H1 (cell line): Measurements from ENCODE around the gene MAGED2. TPM values are rescaled to one million over a fixed set of nuclear protein-coding genes. Genes with fewer than 3 reads are reported as not detected.

Source experiments
- CTCF ChIA-PET: fragments of 300-600 bp; sonication (Branson Sonifier 250); formaldehyde crosslinking; loops from one replicate; lab custom pipeline; 2021; ENCODE audit not compliant: partially characterized antibody; lab: Charles Lee
- POLR2A ChIA-PET: fragments of 300-600 bp; sonication (Branson Sonifier 250); formaldehyde crosslinking; loops from one replicate; lab custom pipeline; 2021; ENCODE audit warnings: inconsistent platforms; ENCODE audit not compliant: partially characterized antibody; lab: Charles Lee
- DNase-seq, 2 experiments: peaks; one replicate each; pipeline versions ENCODE4 v3.0.0 to v3.0.0-alpha.2; 2010 to 2022; ENCODE audit warnings: low spot score in 2 of 2, low read depth in 1 of 2, mixed read lengths in 1 of 2
- FAIRE-seq: peaks from 2 replicates; lab custom pipeline; 2011; peaks lifted over from hg19 to GRCh38; lab: Jason Lieb, UNC
- H2AFZ ChIP-seq: 2 replicates; pipeline ENCODE4 v1.8.1; 2012; ENCODE audit warnings: low read length, inconsistent platforms
- H2AK5ac ChIP-seq: 2 replicates; pipeline ENCODE4 v1.6.1; 2013; ENCODE audit warnings: low read depth, low read length
- H2BK120ac ChIP-seq: replicated peaks from 2 replicates; pipeline ENCODE3; 2013; ENCODE audit warnings: low read depth, low read length, inconsistent platforms
- H2BK12ac ChIP-seq: 2 replicates; pipeline ENCODE4 v1.6.1; 2013; ENCODE audit warnings: low read depth, low read length
- H2BK15ac ChIP-seq: 2 replicates; pipeline ENCODE4 v1.6.1; 2013; ENCODE audit warnings: low read length
- H2BK20ac ChIP-seq: 2 replicates; pipeline ENCODE4 v1.6.1; 2013; ENCODE audit warnings: low read length
- H2BK5ac ChIP-seq: 2 replicates; pipeline ENCODE4 v1.6.1; 2013; ENCODE audit warnings: low read depth, low read length
- H3K14ac ChIP-seq: 2 replicates; pipeline ENCODE4 v1.6.1; 2013; ENCODE audit warnings: inconsistent platforms; ENCODE audit not compliant: insufficient read length
- H3K18ac ChIP-seq: 2 replicates; pipeline ENCODE4 v1.6.1; 2013; ENCODE audit warnings: low read length; ENCODE audit errors: extremely low read depth
- H3K23ac ChIP-seq: 2 replicates; pipeline ENCODE4 v1.6.1; 2013; ENCODE audit warnings: inconsistent platforms; ENCODE audit not compliant: insufficient read length
- H3K23me2 ChIP-seq: 2 replicates; pipeline ENCODE4 v1.6.1; 2013; ENCODE audit warnings: low read depth, low read length
- H3K27ac ChIP-seq: 2 replicates; pipeline ENCODE4 v1.6.1; 2011; ENCODE audit warnings: low read depth, low read length, inconsistent platforms
- H3K27me3 ChIP-seq, 4 experiments: replicated peaks in 1 of 4; 1 replicate in 1 of 4; 2 replicates in 3 of 4; pipeline versions ENCODE4 v1.6.1 to v1.8.1; 2011 to 2013; ENCODE audit warnings: low read length in 3 of 4, mild to moderate bottlenecking in 3 of 4, inconsistent platforms in 2 of 4, mixed read lengths in 2 of 4, moderate library complexity in 1 of 4; ENCODE audit not compliant: control insufficient read depth in 3 of 4, insufficient read depth in 3 of 4; ENCODE audit errors: extremely low read depth in 1 of 4
- H3K36me3 ChIP-seq, 4 experiments: 2 replicates each; pipeline versions ENCODE4 v1.6.1 to v1.8.1; 2011 to 2013; ENCODE audit warnings: mild to moderate bottlenecking in 4 of 4, low read length in 3 of 4, moderate library complexity in 2 of 4, control low read depth in 1 of 4, inconsistent platforms in 1 of 4; ENCODE audit not compliant: insufficient read depth in 4 of 4, control insufficient read depth in 2 of 4
- H3K4ac ChIP-seq: replicated peaks from 2 replicates; pipeline ENCODE3; 2013; ENCODE audit warnings: low read length, low read depth, mixed read lengths, inconsistent platforms; ENCODE audit not compliant: insufficient read length
- H3K4me1 ChIP-seq, 4 experiments: replicated peaks in 1 of 4; 1 replicate in 1 of 4; 2 replicates in 3 of 4; pipeline versions ENCODE4 v1.6.1 to v1.8.1; 2011 to 2013; ENCODE audit warnings: low read length in 3 of 4, inconsistent platforms in 2 of 4, mixed read lengths in 1 of 4; ENCODE audit not compliant: insufficient read depth in 4 of 4, control insufficient read depth in 3 of 4
- H3K4me2 ChIP-seq, 2 experiments: 2 replicates each; pipeline versions ENCODE4 v1.6.1 to v1.8.1; 2011 to 2013; ENCODE audit warnings: low read depth in 2 of 2, low read length in 2 of 2, control low read depth in 1 of 2, inconsistent platforms in 1 of 2, mild to moderate bottlenecking in 1 of 2; ENCODE audit not compliant: insufficient read depth in 1 of 2
- H3K4me3 ChIP-seq, 4 experiments: fragments of 200-600, 300-600 bp in 1 of 4; sonication (generic), shearing (Covaris generic), sonication (Bioruptor Twin) in 1 of 4; 2 replicates each; pipeline versions ENCODE4 v1.5.1 to v1.8.1; 2011 to 2016; ENCODE audit warnings: low read length in 4 of 4, low read depth in 3 of 4, control low read depth in 2 of 4, inconsistent platforms in 2 of 4, mild to moderate bottlenecking in 2 of 4, mixed read lengths in 1 of 4, moderate library complexity in 1 of 4; ENCODE audit not compliant: insufficient read depth in 2 of 4; ENCODE audit errors: extremely low read depth in 1 of 4
- H3K56ac ChIP-seq: replicated peaks from 2 replicates; pipeline ENCODE3; 2013; ENCODE audit warnings: low read depth, mild to moderate bottlenecking, mixed read lengths, low read length, inconsistent platforms; ENCODE audit not compliant: insufficient read length
- H3K79me1 ChIP-seq: 2 replicates; pipeline ENCODE4 v1.6.1; 2013; ENCODE audit warnings: low read depth, low read length, control low read depth
- H3K79me2 ChIP-seq, 2 experiments: 2 replicates each; pipeline versions ENCODE4 v1.6.1 to v1.8.1; 2012 to 2013; ENCODE audit warnings: low read length in 2 of 2, mild to moderate bottlenecking in 2 of 2, inconsistent platforms in 1 of 2; ENCODE audit not compliant: insufficient read depth in 2 of 2, control insufficient read depth in 1 of 2
- H3K9ac ChIP-seq, 4 experiments: replicated peaks in 1 of 4; 1 replicate in 1 of 4; 2 replicates in 3 of 4; pipeline versions ENCODE4 v1.6.1 to v1.8.1; 2011 to 2013; ENCODE audit warnings: low read depth in 3 of 4, low read length in 3 of 4, control low read depth in 2 of 4, mild to moderate bottlenecking in 2 of 4, moderate library complexity in 2 of 4, inconsistent platforms in 1 of 4; ENCODE audit errors: extremely low read depth in 1 of 4
- H3K9me3 ChIP-seq, 2 experiments: 2 replicates each; pipeline versions ENCODE4 v1.6.1 to v1.8.1; 2012 to 2013; ENCODE audit warnings: mild to moderate bottlenecking in 2 of 2, moderate library complexity in 2 of 2, control low read depth in 1 of 2, inconsistent platforms in 1 of 2, low read depth in 1 of 2, low read length in 1 of 2, mixed read lengths in 1 of 2; ENCODE audit not compliant: insufficient read depth in 2 of 2
- H4K20me1 ChIP-seq, 2 experiments: replicated peaks in 1 of 2; 2 replicates each; pipeline versions ENCODE3 to v1.8.1; 2011 to 2013; ENCODE audit warnings: inconsistent platforms in 2 of 2, low read length in 2 of 2, mild to moderate bottlenecking in 1 of 2; ENCODE audit not compliant: insufficient read depth in 2 of 2, control insufficient read depth in 1 of 2
- H4K5ac ChIP-seq: 2 replicates; pipeline ENCODE4 v1.6.1; 2013; ENCODE audit warnings: low read length, low read depth, mixed read lengths, inconsistent platforms; ENCODE audit not compliant: insufficient read length
- H4K8ac ChIP-seq: 2 replicates; pipeline ENCODE4 v1.8.0; 2013; ENCODE audit warnings: mild to moderate bottlenecking, moderate library complexity, low read length, inconsistent platforms; ENCODE audit not compliant: insufficient read depth; ENCODE audit errors: extremely low read depth
- H4K91ac ChIP-seq: replicated peaks from 2 replicates; pipeline ENCODE3; 2013; ENCODE audit warnings: low read length, mixed read lengths, inconsistent platforms; ENCODE audit not compliant: insufficient read length
- CTBP2 ChIP-seq: IDR thresholded peaks from 2 replicates; pipeline ENCODE4 v1.7.0; 2011; ENCODE audit warnings: borderline replicate concordance, mild to moderate bottlenecking, moderate library complexity, mixed read lengths, low read length; ENCODE audit not compliant: insufficient read depth, insufficient read length
- KDM5A ChIP-seq: fragments of 200-600 bp; IDR thresholded peaks from 2 replicates; pipeline ENCODE4 v1.7.1; 2012; ENCODE audit warnings: mild to moderate bottlenecking, low read length, inconsistent platforms, mixed read lengths
- NRF1 ChIP-seq: IDR thresholded peaks from 2 replicates; pipeline ENCODE4 v1.6.1; 2011; ENCODE audit warnings: mild to moderate bottlenecking, low read depth, low read length, improper control_type of control experiment
- TAF7 ChIP-seq: optimal IDR thresholded peaks from 2 replicates; pipeline ENCODE3; 2011; ENCODE audit warnings: low read depth, mild to moderate bottlenecking, inconsistent platforms, low read length, moderate library complexity, borderline replicate concordance
- TCF12 ChIP-seq: IDR thresholded peaks from 2 replicates; pipeline ENCODE4 v1.6.1; 2011; ENCODE audit warnings: low read depth, mild to moderate bottlenecking, low read length
- WGBS, 2 experiments: shearing (Covaris generic) in 1 of 2; methylation state at CpG; one replicate each; pipeline versions ENCODE4 v1.1.6 to v1.1.7; 2013 to 2015; ENCODE audit warnings: low lambda C conversion rate in 2 of 2, mixed read lengths in 2 of 2, inconsistent platforms in 1 of 2, low coverage in 1 of 2, missing lambda C conversion rate in 1 of 2; ENCODE audit not compliant: insufficient replicate concordance in 2 of 2, insufficient coverage in 1 of 2, insufficient read length in 1 of 2; ENCODE audit errors: extremely low coverage in 1 of 2, missing lambda C conversion rate in 1 of 2; 5-methylcytosine and 5-hydroxymethylcytosine counted together
- polyA plus RNA-seq, 7 experiments: library from polyadenylated mRNA; depleted of rRNA in 3 of 7; stranded (reverse) in 5 of 7; unstranded in 2 of 7; fragments of >200 nt in 5 of 7; fragments of 200-250 nt in 2 of 7; gene quantifications; 1 replicate in 5 of 7; 2 replicates in 1 of 7; 4 replicates in 1 of 7; pipeline versions ENCODE4 v1.2.1 to v1.2.3, GENCODE V29; 2011 to 2013; ENCODE audit warnings: missing spikeins in 2 of 7, mixed read lengths in 2 of 7
- total RNA-seq: library from RNA; stranded (reverse); fragmentation: NEBNext Ultra II Directional; extraction: Animal tissue kit (Norgen Biotek cat#: 25700); gene quantifications from 2 replicates; pipeline ENCODE4 v1.2.1, GENCODE V29; 2021

MAGED2 gene
- total and polyA plus RNA-seq, 2 of the 8 experiments (the other 6 are each of a cell fraction or from before 2014, with no cell fraction given): 83.3 to 120 TPM

DNA sequence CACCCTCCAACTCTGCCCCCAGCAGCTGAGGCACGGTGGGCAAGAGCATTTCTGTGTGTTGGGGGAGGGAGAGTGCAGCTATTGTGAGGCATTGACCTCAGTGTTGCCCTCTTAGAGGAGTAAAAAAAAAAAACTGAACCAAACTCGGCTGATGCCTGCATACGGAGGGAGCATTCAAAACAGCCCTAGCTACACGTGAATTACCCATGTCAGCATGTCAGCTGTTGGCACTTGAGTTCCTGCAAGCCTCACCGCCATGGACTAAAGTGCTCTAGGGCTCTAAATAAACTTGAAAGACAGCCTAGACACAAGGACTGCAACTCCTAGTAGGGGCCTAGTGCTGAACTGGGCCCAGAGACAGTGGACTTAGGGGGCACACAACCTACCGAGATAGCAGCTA, 31.5 kb upstream of the MAGED2 start:
- TF ChIP-seq NRF1 (no peak), CTBP2 (no peak), TAF7 (no peak), TCF12 (no peak), KDM5A (no peak)
- no peak overlapping the region for H4K5ac ChIP-seq
- no peak for FAIRE-seq

More for the DNA sequence above, 31.5 kb upstream of the MAGED2 start:
- no peak overlapping the region for H4K8ac ChIP-seq
- no peaks in the 10 kb centered on the region for H3K9me3 ChIP-seq
- no peak overlapping the region for H2BK20ac ChIP-seq
- H2BK5ac ChIP-seq: no peak overlapping the region
- H3K4me1 ChIP-seq: peaks cover 0 to 11% (median 4%) of the 10 kb centered on the region in 4 experiments; a peak in 4 of 7 replicates
- H3K4me3 ChIP-seq: no peak overlapping the region
- no peak overlapping the region for H2BK12ac ChIP-seq
- ChIA-PET POLR2A (no interaction called here), CTCF (interaction anchor here (0.6 to 1.5 kb wide), 2 partner anchors 13 to 54 kb away, joined by 3 to 4 read pairs; no protein-coding TSS in a partner anchor)
- H3K14ac ChIP-seq: no peak overlapping the region
- no peak overlapping the region for H2AK5ac ChIP-seq
- no peak overlapping the region for H3K27ac ChIP-seq
- no peak overlapping the region for H3K4ac ChIP-seq
- no peak overlapping the region for H2BK15ac ChIP-seq
- H3K23me2 ChIP-seq: no peaks in the 10 kb centered on the region
- no peaks in the 10 kb centered on the region for H3K27me3 ChIP-seq
- no peaks in the 10 kb centered on the region for H3K36me3 ChIP-seq
- no peak overlapping the region for H3K9ac ChIP-seq
- no peak for DNase-seq
- WGBS, 2 experiments: 86% methylated on average over 4 of the region's 6 CpGs; no CpG with 5 or more reads in 1 of the 2 experiments
- no peak overlapping the region for H4K91ac ChIP-seq
- no peaks in the 10 kb centered on the region for H4K20me1 ChIP-seq
- H2BK120ac ChIP-seq: no peak overlapping the region
- H3K79me2 ChIP-seq: no peaks in the 10 kb centered on the region
- H3K4me2 ChIP-seq: no peak overlapping the region
- no peak overlapping the region for H3K18ac ChIP-seq
- H3K56ac ChIP-seq: no peak overlapping the region
- no peak overlapping the region for H2AFZ ChIP-seq
- no peaks in the 10 kb centered on the region for H3K79me1 ChIP-seq
- no peak overlapping the region for H3K23ac ChIP-seq
